ENCODE results near the gene LRRK1. TPM values are rescaled to one million over a fixed set of nuclear protein-coding genes. Genes with fewer than 3 reads are reported as not detected.

The LRRK1 gene
- polyA plus RNA-seq, 1 donor (not counting 4 experiments of a cell fraction or from before 2014, with no cell fraction given) = 6.2 TPM

- TF ChIP-seq, protein P1, sequence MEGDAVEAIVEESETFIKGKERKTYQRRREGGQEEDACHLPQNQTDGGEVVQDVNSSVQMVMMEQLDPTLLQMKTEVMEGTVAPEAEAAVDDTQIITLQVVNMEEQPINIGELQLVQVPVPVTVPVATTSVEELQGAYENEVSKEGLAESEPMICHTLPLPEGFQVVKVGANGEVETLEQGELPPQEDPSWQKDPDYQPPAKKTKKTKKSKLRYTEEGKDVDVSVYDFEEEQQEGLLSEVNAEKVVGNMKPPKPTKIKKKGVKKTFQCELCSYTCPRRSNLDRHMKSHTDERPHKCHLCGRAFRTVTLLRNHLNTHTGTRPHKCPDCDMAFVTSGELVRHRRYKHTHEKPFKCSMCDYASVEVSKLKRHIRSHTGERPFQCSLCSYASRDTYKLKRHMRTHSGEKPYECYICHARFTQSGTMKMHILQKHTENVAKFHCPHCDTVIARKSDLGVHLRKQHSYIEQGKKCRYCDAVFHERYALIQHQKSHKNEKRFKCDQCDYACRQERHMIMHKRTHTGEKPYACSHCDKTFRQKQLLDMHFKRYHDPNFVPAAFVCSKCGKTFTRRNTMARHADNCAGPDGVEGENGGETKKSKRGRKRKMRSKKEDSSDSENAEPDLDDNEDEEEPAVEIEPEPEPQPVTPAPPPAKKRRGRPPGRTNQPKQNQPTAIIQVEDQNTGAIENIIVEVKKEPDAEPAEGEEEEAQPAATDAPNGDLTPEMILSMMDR (optimal IDR thresholded peaks at IDR 0.05 in 1 of 3, IDR thresholded peaks at IDR 0.05 in 1 of 3, conservative IDR thresholded peaks at IDR 0.05 in 1 of 3; ENCODE audit: extremely low read depth in 1 of 3, insufficient read depth in 2 of 3, low read length in 3 of 3) = no peak
- TF ChIP-seq EZH2 (IDR thresholded peaks at IDR 0.05; ENCODE audit: low read length) = no peak
- Histone ChIP-seq H3K4me2 (ENCODE audit: control insufficient read depth, extremely low read depth, insufficient read depth, low read depth, low read length) (no peak overlapping the region), H3K27me3 (ENCODE audit: control insufficient read depth, extremely low read depth, insufficient read depth, low read length) (no peaks in the 10 kb centered on the region), H3K9me1 (ENCODE audit: control insufficient read depth, extremely low read depth, insufficient read depth, low read length) (no peaks in the 10 kb centered on the region), H4K20me1 (ENCODE audit: control insufficient read depth, extremely low read depth, insufficient read depth, low read length) (no peaks in the 10 kb centered on the region), H3K4me3 (ENCODE audit: control insufficient read depth in 2 of 3, extremely low read depth in 1 of 3, insufficient read depth in 2 of 3, low read depth in 1 of 3, low read length in 3 of 3) (no peak overlapping the region), H3K9me3 (ENCODE audit: control insufficient read depth, low read depth, low read length) (no peaks in the 10 kb centered on the region), H2AFZ (ENCODE audit: control insufficient read depth, low read length) (no peak overlapping the region), H3K27ac (ENCODE audit: control insufficient read depth, insufficient read depth, low read length) (no peak overlapping the region), H3K36me3 (ENCODE audit: control insufficient read depth in 2 of 2, extremely low read depth in 1 of 2, insufficient read depth in 2 of 2, low read length in 2 of 2) (peaks cover 5 to 9% of the 10 kb centered on the region in 2 experiments), H3K79me2 (ENCODE audit: control insufficient read depth, insufficient read depth, low read length) (no peaks in the 10 kb centered on the region), H3K4me1 (ENCODE audit: control insufficient read depth, extremely low read depth, insufficient read depth, low read length) (no peaks in the 10 kb centered on the region), H3K9ac (ENCODE audit: control insufficient read depth, extremely low read depth, insufficient read depth, low read length) (no peak overlapping the region)
- DNase-seq (ENCODE audit: low read depth, low spot score) = no peak
- dilution Hi-C loops (cut with MboI; ENCODE audit: extremely low pct_ligation_motif_present, low sequenced_read_pairs) = no loop called here
- FAIRE-seq = no peak
Observed at GRCh38 chr15:101013769-101014675, 94.9 kb downstream of the LRRK1 start.

- DNase-seq (ENCODE audit: low read depth, low spot score) = no peak
- Histone ChIP-seq H3K27ac (ENCODE audit: control insufficient read depth, insufficient read depth, low read length) (no peak overlapping the region), H3K9me3 (ENCODE audit: control insufficient read depth, low read depth, low read length) (no peaks in the 10 kb centered on the region), H3K36me3 (ENCODE audit: control insufficient read depth in 2 of 2, extremely low read depth in 1 of 2, insufficient read depth in 2 of 2, low read length in 2 of 2) (peaks cover 5 to 10% of the 10 kb centered on the region in 2 experiments), H2AFZ (ENCODE audit: control insufficient read depth, low read length) (no peak overlapping the region), H3K4me3 (ENCODE audit: control insufficient read depth in 2 of 3, extremely low read depth in 1 of 3, insufficient read depth in 2 of 3, low read depth in 1 of 3, low read length in 3 of 3) (no peak overlapping the region), H3K4me2 (ENCODE audit: control insufficient read depth, extremely low read depth, insufficient read depth, low read depth, low read length) (no peak overlapping the region), H3K27me3 (ENCODE audit: control insufficient read depth, extremely low read depth, insufficient read depth, low read length) (no peaks in the 10 kb centered on the region), H3K9me1 (ENCODE audit: control insufficient read depth, extremely low read depth, insufficient read depth, low read length) (no peaks in the 10 kb centered on the region), H4K20me1 (ENCODE audit: control insufficient read depth, extremely low read depth, insufficient read depth, low read length) (no peaks in the 10 kb centered on the region), H3K9ac (ENCODE audit: control insufficient read depth, extremely low read depth, insufficient read depth, low read length) (no peak overlapping the region), H3K4me1 (ENCODE audit: control insufficient read depth, extremely low read depth, insufficient read depth, low read length) (no peaks in the 10 kb centered on the region), H3K79me2 (ENCODE audit: control insufficient read depth, insufficient read depth, low read length) (no peaks in the 10 kb centered on the region)
- no peak for TF ChIP-seq EZH2 (IDR thresholded peaks at IDR 0.05; ENCODE audit: low read length)
- TF ChIP-seq, protein P1 (optimal IDR thresholded peaks at IDR 0.05 in 1 of 3, IDR thresholded peaks at IDR 0.05 in 1 of 3, conservative IDR thresholded peaks at IDR 0.05 in 1 of 3; ENCODE audit: extremely low read depth in 1 of 3, insufficient read depth in 2 of 3, low read length in 3 of 3) = peak; percentile 88 to 97 (median 92)
- peak; percentile 83 for FAIRE-seq
- dilution Hi-C loops (cut with MboI; ENCODE audit: extremely low pct_ligation_motif_present, low sequenced_read_pairs) = no loop called here
Observed at GRCh38 chr15:101014921-101015841, 96.0 kb downstream of the LRRK1 start.
